Measurements from ENCODE around the gene EDNRA. TPM values are rescaled to one million over a fixed set of nuclear protein-coding genes. Genes with fewer than 3 reads are reported as not detected.

EDNRA gene
- total RNA-seq, 2 donors from 2014 or later: 10.8 to 22.2 TPM

GRCh38 chr4:147550626-147551246, 69.8 kb downstream of the EDNRA start:
- DNase-seq (ENCODE audit: low spot score): no peak
- peak overlapping the region in 1 of 2 donors; percentile 26 for H3K27ac ChIP-seq
- peaks cover 24 to 31% of the 10 kb centered on the region in 2 donors for H3K4me1 ChIP-seq (ENCODE audit: control insufficient read depth in 1 of 2, low read depth in 2 of 2)
- no peaks in the 10 kb centered on the region for H3K36me3 ChIP-seq
- no peaks in the 10 kb centered on the region for H3K27me3 ChIP-seq (replicated peaks; ENCODE audit: insufficient read depth)
- peak overlapping the region; percentile 54 for H3K4me3 ChIP-seq
- no peak for ATAC-seq (ENCODE audit: insufficient number of reproducible peaks, low FRiP score, low read depth)
- TF ChIP-seq CTCF (IDR thresholded peaks at IDR 0.05): no peak
- no peaks in the 10 kb centered on the region for H3K9me3 ChIP-seq

GRCh38 chr4:147560625-147561024, 79.7 kb downstream of the EDNRA start:
- no peak for TF ChIP-seq CTCF (IDR thresholded peaks at IDR 0.05)
- Histone ChIP-seq H3K4me1 (ENCODE audit: control insufficient read depth in 1 of 2, low read depth in 2 of 2) (no peaks in the 10 kb centered on the region), H3K27ac (no peak overlapping the region), H3K4me3 (no peak overlapping the region), H3K9me3 (no peaks in the 10 kb centered on the region), H3K36me3 (no peaks in the 10 kb centered on the region), H3K27me3 (replicated peaks; ENCODE audit: insufficient read depth) (no peaks in the 10 kb centered on the region)
- DNase-seq (ENCODE audit: low spot score): no peak
- no peak for ATAC-seq (ENCODE audit: insufficient number of reproducible peaks, low FRiP score, low read depth)

GRCh38 chr4:147566762-147567161, 85.9 kb downstream of the EDNRA start:
- Histone ChIP-seq H3K9me3 (peaks cover 5% of the 10 kb centered on the region), H3K27me3 (replicated peaks; ENCODE audit: insufficient read depth) (no peaks in the 10 kb centered on the region), H3K4me3 (no peak overlapping the region), H3K36me3 (no peaks in the 10 kb centered on the region), H3K4me1 (ENCODE audit: control insufficient read depth in 1 of 2, low read depth in 2 of 2) (peaks cover 5 to 11% of the 10 kb centered on the region in 2 donors), H3K27ac (no peak overlapping the region)
- no peak for TF ChIP-seq CTCF (IDR thresholded peaks at IDR 0.05)
- ATAC-seq (ENCODE audit: insufficient number of reproducible peaks, low FRiP score, low read depth) (no peak), DNase-seq (ENCODE audit: low spot score) (no peak)

- Histone ChIP-seq H3K4me3 (no peak overlapping the region), H3K9me3 (peaks cover 5% of the 10 kb centered on the region), H3K36me3 (no peaks in the 10 kb centered on the region), H3K27me3 (replicated peaks; ENCODE audit: insufficient read depth) (no peaks in the 10 kb centered on the region), H3K27ac (no peak overlapping the region), H3K4me1 (ENCODE audit: control insufficient read depth in 1 of 2, low read depth in 2 of 2) (peaks cover 5 to 11% of the 10 kb centered on the region in 2 donors)
- TF ChIP-seq CTCF (IDR thresholded peaks at IDR 0.05): no peak
- ATAC-seq (ENCODE audit: insufficient number of reproducible peaks, low FRiP score, low read depth) (no peak), DNase-seq (ENCODE audit: low spot score) (no peak)
Observed at GRCh38 chr4:147567276-147567675, 86.4 kb downstream of the EDNRA start.

- peaks cover 5 to 11% of the 10 kb centered on the region in 2 donors for H3K4me1 ChIP-seq (ENCODE audit: control insufficient read depth in 1 of 2, low read depth in 2 of 2)
- H3K9me3 ChIP-seq: peaks cover 5% of the 10 kb centered on the region
- DNase-seq (ENCODE audit: low spot score) (no peak), ATAC-seq (ENCODE audit: insufficient number of reproducible peaks, low FRiP score, low read depth) (peak; percentile 32)
- TF ChIP-seq CTCF (IDR thresholded peaks at IDR 0.05): no peak
- no peaks in the 10 kb centered on the region for H3K36me3 ChIP-seq
- H3K27ac ChIP-seq: peak overlapping the region; percentile 14 to 30
- no peaks in the 10 kb centered on the region for H3K27me3 ChIP-seq (replicated peaks; ENCODE audit: insufficient read depth)
- no peak overlapping the region for H3K4me3 ChIP-seq
Observed at GRCh38 chr4:147570616-147571015, 89.7 kb downstream of the EDNRA start.

Measured in thoracic aorta (tissue), 2 donors.